ENCODE measurements around the gene NAA80. TPM values are rescaled to one million over a fixed set of nuclear protein-coding genes. Genes with fewer than 3 reads are reported as not detected.
A peak's percentile ranks its signal among the peaks of the same experiment; 100 is the strongest.

NAA80 gene
- polyA plus RNA-seq, 3 donors = 2.3 to 21.3 (median 4.6) TPM

- intact Hi-C loops (cut with micrococcal nuclease) = loop anchor here in 1 of 2 donors (2.0 kb wide), 1 partner anchor 32 kb away; no protein-coding TSS in a partner anchor
- Mint-ChIP-seq H3K9me3 (no peaks in the 10 kb centered on the region), H3K36me3 (peaks cover 17 to 31% of the 10 kb centered on the region in 2 donors), H3K4me1 (peaks cover 23% of the 10 kb centered on the region), H3K27me3 (ENCODE audit: low read depth in 3 of 3) (no peaks in the 10 kb centered on the region), H3K27ac (peak overlapping the region; percentile 87 to 98 (median 94)), H3K4me3 (peak overlapping the region; percentile 16 to 93)
- H3K4me1 ChIP-seq (ENCODE audit: control insufficient read depth in 1 of 2, insufficient read depth in 2 of 2, low read length in 2 of 2) = peaks cover 24 to 32% of the 10 kb centered on the region in 2 donors
- peak overlapping the region; percentile 91 for H3K4me2 ChIP-seq (replicated peaks; ENCODE audit: extremely low read depth, low read length, poor library complexity, severe bottlenecking)
- H3K4me3 ChIP-seq (replicated peaks in 1 of 3; ENCODE audit: low read depth in 2 of 3, low read length in 3 of 3) = peak overlapping the region in 1 of 3 experiments; percentile 82
- no peaks in the 10 kb centered on the region for H3K27me3 ChIP-seq (ENCODE audit: control insufficient read depth in 2 of 2, insufficient read depth in 2 of 2, low read length in 2 of 2)
- H4K20me1 ChIP-seq (ENCODE audit: insufficient read depth, low read length) = no peaks in the 10 kb centered on the region
- TF ChIP-seq, protein P1, sequence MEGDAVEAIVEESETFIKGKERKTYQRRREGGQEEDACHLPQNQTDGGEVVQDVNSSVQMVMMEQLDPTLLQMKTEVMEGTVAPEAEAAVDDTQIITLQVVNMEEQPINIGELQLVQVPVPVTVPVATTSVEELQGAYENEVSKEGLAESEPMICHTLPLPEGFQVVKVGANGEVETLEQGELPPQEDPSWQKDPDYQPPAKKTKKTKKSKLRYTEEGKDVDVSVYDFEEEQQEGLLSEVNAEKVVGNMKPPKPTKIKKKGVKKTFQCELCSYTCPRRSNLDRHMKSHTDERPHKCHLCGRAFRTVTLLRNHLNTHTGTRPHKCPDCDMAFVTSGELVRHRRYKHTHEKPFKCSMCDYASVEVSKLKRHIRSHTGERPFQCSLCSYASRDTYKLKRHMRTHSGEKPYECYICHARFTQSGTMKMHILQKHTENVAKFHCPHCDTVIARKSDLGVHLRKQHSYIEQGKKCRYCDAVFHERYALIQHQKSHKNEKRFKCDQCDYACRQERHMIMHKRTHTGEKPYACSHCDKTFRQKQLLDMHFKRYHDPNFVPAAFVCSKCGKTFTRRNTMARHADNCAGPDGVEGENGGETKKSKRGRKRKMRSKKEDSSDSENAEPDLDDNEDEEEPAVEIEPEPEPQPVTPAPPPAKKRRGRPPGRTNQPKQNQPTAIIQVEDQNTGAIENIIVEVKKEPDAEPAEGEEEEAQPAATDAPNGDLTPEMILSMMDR (IDR thresholded peaks at IDR 0.05) = no peak
- H2AFZ ChIP-seq (ENCODE audit: insufficient read depth, low read depth, low read length, poor library complexity, severe bottlenecking) = peak overlapping the region; percentile 89
- peak overlapping the region; percentile 57 to 90 for H3K27ac ChIP-seq (ENCODE audit: low read depth in 1 of 2, low read length in 2 of 2)
- peak overlapping the region; percentile 82 for H3K9ac ChIP-seq (ENCODE audit: insufficient read depth, low read length, poor library complexity, severe bottlenecking)
- H3K9me3 ChIP-seq (replicated peaks in 1 of 2; ENCODE audit: control insufficient read depth in 1 of 2, insufficient read depth in 1 of 2, low read length in 2 of 2) = no peaks in the 10 kb centered on the region
- WGBS (ENCODE audit: insufficient coverage) = over 99% methylated on average over 10 of the region's 12 CpGs
- peaks cover 34% of the 10 kb centered on the region for H3K79me2 ChIP-seq (ENCODE audit: insufficient read depth, low read length)
- peak in 1 of 3 donors; percentile 7 for DNase-seq
- peaks cover 19 to 23% of the 10 kb centered on the region in 2 donors for H3K36me3 ChIP-seq (replicated peaks in 1 of 2; ENCODE audit: control insufficient read depth in 1 of 2, insufficient read depth in 2 of 2, low read length in 2 of 2)
These were observed 6.0 kb downstream of the NAA80 start for GRCh38 chr3:50293079-50293801.

DNA sequence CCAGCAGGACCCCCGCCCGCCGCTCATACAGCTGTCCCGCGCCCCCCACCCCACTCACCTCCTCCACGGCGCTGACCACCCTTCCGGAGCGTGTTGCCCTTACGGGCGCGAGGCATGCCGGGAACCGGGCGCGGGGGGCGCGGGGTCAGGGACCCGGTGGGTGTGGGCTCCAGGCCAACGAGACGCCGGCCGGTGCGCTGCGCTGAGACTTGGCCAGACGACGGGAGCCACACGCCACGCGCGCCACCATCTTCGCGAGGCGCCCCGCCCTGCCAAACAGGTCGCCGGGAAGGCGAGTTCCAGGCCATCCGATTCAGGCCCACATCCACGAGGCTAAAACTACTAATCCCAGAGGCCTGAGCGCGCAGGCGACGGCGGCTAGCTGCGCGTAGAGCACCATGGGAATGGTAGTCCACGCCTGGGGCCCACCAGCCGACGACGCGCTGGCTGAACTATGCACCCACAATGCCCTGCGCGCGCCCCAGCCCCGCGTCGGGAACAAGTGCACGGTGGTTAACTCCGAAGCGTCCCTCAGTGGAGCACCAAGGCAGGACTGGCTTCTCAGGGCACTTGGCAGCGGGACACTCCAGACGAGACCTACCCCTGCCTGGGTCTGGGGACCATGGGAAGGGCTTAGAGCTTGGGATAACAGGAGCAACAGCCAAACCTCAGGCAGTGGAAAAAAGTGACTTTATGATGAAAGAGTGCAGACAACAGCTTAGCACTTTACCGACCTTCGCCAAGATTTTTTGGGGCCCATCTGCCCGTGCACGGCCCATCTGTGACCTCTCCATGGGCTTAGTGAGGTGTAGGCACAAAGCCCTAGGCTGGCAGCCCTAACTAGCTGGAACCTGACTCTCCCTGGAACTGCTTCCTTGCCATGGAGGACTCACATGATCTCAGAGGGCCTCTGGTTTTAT is 6.8 kb downstream of the NAA80 start, which contains the start of gene IFRD2:
IFRD2 (minus strand) TSS at position 271 of the 920 bp plus-strand sequence; CDS start at position 116, 155 bp downstream.
- H3K9me3 Mint-ChIP-seq = no peaks in the 10 kb centered on the region
- Histone ChIP-seq H3K27me3 (ENCODE audit: control insufficient read depth in 2 of 2, insufficient read depth in 2 of 2, low read length in 2 of 2) (no peaks in the 10 kb centered on the region), H3K9me3 (replicated peaks in 1 of 2; ENCODE audit: control insufficient read depth in 1 of 2, insufficient read depth in 1 of 2, low read length in 2 of 2) (no peaks in the 10 kb centered on the region), H3K27ac (ENCODE audit: low read depth in 1 of 2, low read length in 2 of 2) (peak within 1 kb of the TSS; percentile 57 to 90), H3K36me3 (replicated peaks in 1 of 2; ENCODE audit: control insufficient read depth in 1 of 2, insufficient read depth in 2 of 2, low read length in 2 of 2) (peaks cover 26 to 31% of the 10 kb centered on the region in 2 donors), H3K4me1 (ENCODE audit: control insufficient read depth in 1 of 2, insufficient read depth in 2 of 2, low read length in 2 of 2) (peaks cover 16 to 24% of the 10 kb centered on the region in 2 donors), H4K20me1 (ENCODE audit: insufficient read depth, low read length) (no peaks in the 10 kb centered on the region), H3K4me2 (replicated peaks; ENCODE audit: extremely low read depth, low read length, poor library complexity, severe bottlenecking) (peak within 1 kb of the TSS; percentile 91), H3K9ac (ENCODE audit: insufficient read depth, low read length, poor library complexity, severe bottlenecking) (peak within 1 kb of the TSS; percentile 82), H2AFZ (ENCODE audit: insufficient read depth, low read depth, low read length, poor library complexity, severe bottlenecking) (peak within 1 kb of the TSS; percentile 89), H3K79me2 (ENCODE audit: insufficient read depth, low read length) (peaks cover 26% of the 10 kb centered on the region), H3K4me3 (replicated peaks in 1 of 3; ENCODE audit: low read depth in 2 of 3, low read length in 3 of 3) (peak within 1 kb of the TSS; percentile 65 to 82 (median 70))
- peak; percentile 96 to 98 (median 97) for DNase-seq
- peak within 1 kb of the TSS; percentile 70 to 93 for H3K4me3 Mint-ChIP-seq
- peaks cover 24 to 37% of the 10 kb centered on the region in 2 donors for H3K36me3 Mint-ChIP-seq
- under 1% methylated on average over 64 of the region's 67 CpGs for WGBS (ENCODE audit: insufficient coverage)
- peaks cover 15% of the 10 kb centered on the region for H3K4me1 Mint-ChIP-seq
- intact Hi-C loops (cut with micrococcal nuclease) = loop anchor here in 1 of 2 donors (2.0 kb wide), 1 partner anchor 32 kb away; no protein-coding TSS in a partner anchor
- peaks cover 0 to under 1% (median 0%) of the 10 kb centered on the region in 3 donors for H3K27me3 Mint-ChIP-seq (ENCODE audit: low read depth in 3 of 3)
- H3K27ac Mint-ChIP-seq = peak within 1 kb of the TSS; percentile 87 to 98 (median 94)
- TF ChIP-seq, protein P1 (IDR thresholded peaks at IDR 0.05) = no peak
